Mesendoderm (in vitro differentiated cells): ENCODE results near the gene SRRM4.

Source experiments
- DNase-seq: peaks from one replicate; pipeline ENCODE4 v3.0.0; 2013
- H2AK5ac ChIP-seq: 2 replicates; pipeline ENCODE4 v1.6.1; 2013; ENCODE audit warnings: low read length, inconsistent platforms
- H2BK120ac ChIP-seq: 2 replicates; pipeline ENCODE4 v1.6.1; 2013; ENCODE audit warnings: low read depth, mild to moderate bottlenecking, low read length, moderate library complexity, mixed read lengths
- H2BK15ac ChIP-seq: replicated peaks from 2 replicates; pipeline ENCODE4 v1.6.1; 2013; ENCODE audit warnings: low read depth, mild to moderate bottlenecking, moderate library complexity
- H2BK5ac ChIP-seq: 2 replicates; pipeline ENCODE4 v1.6.1; 2013; ENCODE audit warnings: low read length, inconsistent platforms
- H3K18ac ChIP-seq: 2 replicates; pipeline ENCODE4 v1.6.1; 2013; ENCODE audit warnings: mild to moderate bottlenecking, low read length, mixed read lengths
- H3K23ac ChIP-seq: one replicate; pipeline ENCODE4 v1.6.1; 2013; ENCODE audit warnings: low read length
- H3K27ac ChIP-seq: 2 replicates; pipeline ENCODE4 v1.5.1; 2013; ENCODE audit warnings: low read depth, mild to moderate bottlenecking, inconsistent platforms, low read length, moderate library complexity
- H3K27me3 ChIP-seq: 2 replicates; pipeline ENCODE4 v1.6.1; 2013; ENCODE audit warnings: low read length, control low read depth, mild to moderate bottlenecking, inconsistent platforms; ENCODE audit not compliant: insufficient read depth, poor library complexity
- H3K36me3 ChIP-seq: 2 replicates; pipeline ENCODE4 v1.6.1; 2013; ENCODE audit warnings: low read length, inconsistent platforms; ENCODE audit not compliant: control insufficient read depth, insufficient read depth
- H3K4ac ChIP-seq: one replicate; pipeline ENCODE4 v1.6.1; 2013; ENCODE audit warnings: low read depth, mild to moderate bottlenecking, low read length, moderate library complexity
- H3K4me1 ChIP-seq: 2 replicates; pipeline ENCODE4 v1.6.1; 2013; ENCODE audit warnings: low read depth, low read length, inconsistent platforms; ENCODE audit not compliant: control insufficient read depth
- H3K4me2 ChIP-seq: 2 replicates; pipeline ENCODE4 v1.6.1; 2013; ENCODE audit warnings: low read length
- H3K4me3 ChIP-seq: 2 replicates; pipeline ENCODE4 v1.5.1; 2013; ENCODE audit warnings: mild to moderate bottlenecking, low read length
- H3K56ac ChIP-seq: one replicate; pipeline ENCODE4 v1.6.1; 2013; ENCODE audit warnings: low read length
- H3K79me1 ChIP-seq: 2 replicates; pipeline ENCODE4 v1.6.1; 2013; ENCODE audit warnings: low read length, inconsistent platforms
- H3K79me2 ChIP-seq: 2 replicates; pipeline ENCODE4 v1.6.1; 2013; ENCODE audit warnings: mild to moderate bottlenecking, low read length; ENCODE audit not compliant: control insufficient read depth, insufficient read depth
- H3K9ac ChIP-seq: 2 replicates; pipeline ENCODE4 v1.6.1; 2013; ENCODE audit warnings: low read length, inconsistent platforms
- H4K5ac ChIP-seq: one replicate; pipeline ENCODE4 v1.6.1; 2013; ENCODE audit warnings: low read length
- H4K8ac ChIP-seq: one replicate; pipeline ENCODE4 v1.6.1; 2013; ENCODE audit warnings: low read depth, mild to moderate bottlenecking, control low read depth, low read length, moderate library complexity
- WGBS: extraction: QIAGEN DNeasy Blood & Tissue Kit; methylation state at CpG from one replicate; pipeline ENCODE4 v1.1.7; 2013; ENCODE audit warnings: low lambda C conversion rate, missing lambda C conversion rate; ENCODE audit not compliant: insufficient coverage; ENCODE audit errors: extremely low coverage; 5-methylcytosine and 5-hydroxymethylcytosine counted together

The SRRM4 gene

GRCh38 chr12:118982302-118982701 lies 961 bp downstream of the SRRM4 start:
- Histone ChIP-seq H3K27ac (no peak overlapping the region), H3K27me3 (peaks cover 18% of the 10 kb centered on the region), H3K4me3 (no peak overlapping the region), H3K56ac (no peak overlapping the region), H2BK5ac (no peak overlapping the region), H3K4ac (no peak overlapping the region), H3K18ac (no peak overlapping the region), H4K8ac (no peak overlapping the region), H3K4me1 (no peaks in the 10 kb centered on the region), H3K23ac (no peak overlapping the region), H2BK15ac (no peak overlapping the region), H2AK5ac (no peak overlapping the region), H2BK120ac (no peak overlapping the region), H3K79me2 (no peaks in the 10 kb centered on the region), H3K79me1 (no peaks in the 10 kb centered on the region), H3K4me2 (no peak overlapping the region), H3K9ac (no peak overlapping the region), H3K36me3 (no peaks in the 10 kb centered on the region), H4K5ac (no peak overlapping the region)
- DNase-seq = no peak
- no CpG with 5 or more reads among the region's 8 CpGs for WGBS

DNA sequence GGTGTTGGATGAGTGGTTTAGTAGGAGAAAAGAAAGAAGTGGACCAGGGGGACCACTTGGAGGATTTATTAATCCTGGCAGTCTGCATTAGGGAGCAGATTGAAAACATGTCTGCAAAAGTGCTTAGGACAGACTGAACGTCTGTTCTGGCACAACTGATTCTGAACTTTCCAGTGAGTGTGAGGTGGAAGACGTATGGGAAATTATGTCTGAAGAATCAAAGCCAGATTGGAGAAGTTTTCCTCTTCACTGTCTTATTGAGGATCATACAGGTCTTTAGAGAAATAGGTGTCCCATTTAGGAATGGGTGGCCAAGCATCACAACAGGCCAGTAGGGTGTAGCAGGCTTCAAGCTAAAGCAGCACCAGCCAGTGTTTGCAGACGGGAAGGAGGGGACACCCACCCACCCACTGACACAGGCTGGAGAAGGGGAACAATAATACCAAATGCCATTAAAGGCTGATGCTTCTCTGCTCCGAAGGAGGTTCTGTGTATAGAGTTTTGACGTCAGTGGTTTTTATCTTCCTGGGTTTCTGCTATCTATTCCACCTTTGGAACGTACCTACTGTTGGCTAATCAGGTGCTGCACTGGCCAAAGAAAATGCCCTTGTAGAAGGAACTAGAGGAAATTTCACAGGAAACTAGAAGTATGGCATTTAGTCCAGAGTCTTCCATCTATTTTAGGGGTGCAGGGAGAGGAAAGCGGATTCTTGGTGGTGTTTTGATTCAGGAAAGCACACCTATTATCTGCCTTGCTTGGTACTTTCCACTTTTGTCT lies 1.8 kb downstream of the SRRM4 start:
- no peak overlapping the region for H3K9ac ChIP-seq
- no peak overlapping the region for H3K27ac ChIP-seq
- H4K5ac ChIP-seq = no peak overlapping the region
- H2BK15ac ChIP-seq = no peak overlapping the region
- H2BK120ac ChIP-seq = no peak overlapping the region
- H3K23ac ChIP-seq = no peak overlapping the region
- no peak for DNase-seq
- peaks cover 18% of the 10 kb centered on the region for H3K27me3 ChIP-seq
- WGBS = no CpG with 5 or more reads among the region's 7 CpGs
- no peaks in the 10 kb centered on the region for H3K79me2 ChIP-seq
- H3K18ac ChIP-seq = no peak overlapping the region
- no peaks in the 10 kb centered on the region for H3K4me1 ChIP-seq
- no peak overlapping the region for H2BK5ac ChIP-seq
- no peak overlapping the region for H3K4me2 ChIP-seq
- H4K8ac ChIP-seq = no peak overlapping the region
- no peaks in the 10 kb centered on the region for H3K79me1 ChIP-seq
- H3K36me3 ChIP-seq = no peaks in the 10 kb centered on the region
- no peak overlapping the region for H3K4me3 ChIP-seq
- H3K56ac ChIP-seq = no peak overlapping the region
- H3K4ac ChIP-seq = no peak overlapping the region
- no peak overlapping the region for H2AK5ac ChIP-seq

- no peak overlapping the region for H3K4me3 ChIP-seq
- no peaks in the 10 kb centered on the region for H3K4me1 ChIP-seq
Observed at GRCh38 chr12:118984161-118984943, 3.0 kb downstream of the SRRM4 start.

DNA sequence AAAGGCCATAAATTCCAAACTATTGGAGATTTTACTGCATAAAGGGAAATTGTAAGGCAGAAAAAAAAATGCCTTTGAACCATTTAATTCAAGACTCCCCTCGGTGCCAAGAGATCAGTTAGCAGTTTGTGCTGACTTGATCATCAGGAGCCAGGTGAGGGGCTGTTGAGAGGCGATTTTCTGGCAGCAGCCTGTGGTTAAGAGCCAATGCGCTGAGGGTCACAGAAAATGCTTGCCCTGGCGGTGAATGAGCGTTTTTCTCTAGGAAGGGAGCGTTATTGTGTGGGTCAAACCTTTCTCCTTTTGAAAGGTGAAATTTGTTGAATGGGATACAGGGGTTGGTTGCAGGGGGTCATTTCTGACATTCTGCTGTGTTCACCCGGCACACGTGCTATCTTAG lies 4.7 kb downstream of the SRRM4 start:
- no peak overlapping the region for H3K27ac ChIP-seq
- H3K4ac ChIP-seq = no peak overlapping the region
- H2BK15ac ChIP-seq = no peak overlapping the region
- no peak overlapping the region for H3K4me3 ChIP-seq
- no peak overlapping the region for H3K56ac ChIP-seq
- no peaks in the 10 kb centered on the region for H3K79me1 ChIP-seq
- no peak overlapping the region for H3K23ac ChIP-seq
- H3K4me2 ChIP-seq = no peak overlapping the region
- no peak overlapping the region for H4K5ac ChIP-seq
- no peaks in the 10 kb centered on the region for H3K4me1 ChIP-seq
- H3K9ac ChIP-seq = no peak overlapping the region
- H2BK5ac ChIP-seq = no peak overlapping the region
- H2AK5ac ChIP-seq = no peak overlapping the region
- H3K36me3 ChIP-seq = no peaks in the 10 kb centered on the region
- DNase-seq = peak; percentile 10
- no peak overlapping the region for H3K18ac ChIP-seq
- peaks cover 18% of the 10 kb centered on the region for H3K27me3 ChIP-seq
- H3K79me2 ChIP-seq = no peaks in the 10 kb centered on the region
- no peak overlapping the region for H2BK120ac ChIP-seq
- no CpG with 5 or more reads among the region's 8 CpGs for WGBS
- no peak overlapping the region for H4K8ac ChIP-seq

More at GRCh38 chr12:118984161-118984943, 3.0 kb downstream of the SRRM4 start:
- no peaks in the 10 kb centered on the region for H3K79me1 ChIP-seq
- H3K27me3 ChIP-seq = peaks cover 18% of the 10 kb centered on the region
- no peak overlapping the region for H3K56ac ChIP-seq
- no peak overlapping the region for H3K4me2 ChIP-seq
- H3K79me2 ChIP-seq = no peaks in the 10 kb centered on the region
- no peak overlapping the region for H3K27ac ChIP-seq
- H2BK5ac ChIP-seq = no peak overlapping the region
- no peak overlapping the region for H3K9ac ChIP-seq
- no peak overlapping the region for H3K23ac ChIP-seq
- WGBS = no CpG with 5 or more reads among the region's 2 CpGs
- no peaks in the 10 kb centered on the region for H3K36me3 ChIP-seq
- no peak overlapping the region for H2BK15ac ChIP-seq
- H3K4ac ChIP-seq = no peak overlapping the region
- H3K18ac ChIP-seq = no peak overlapping the region
- no peak overlapping the region for H4K8ac ChIP-seq
- no peak overlapping the region for H4K5ac ChIP-seq
- H2AK5ac ChIP-seq = no peak overlapping the region
- DNase-seq = no peak
- H2BK120ac ChIP-seq = no peak overlapping the region

DNA sequence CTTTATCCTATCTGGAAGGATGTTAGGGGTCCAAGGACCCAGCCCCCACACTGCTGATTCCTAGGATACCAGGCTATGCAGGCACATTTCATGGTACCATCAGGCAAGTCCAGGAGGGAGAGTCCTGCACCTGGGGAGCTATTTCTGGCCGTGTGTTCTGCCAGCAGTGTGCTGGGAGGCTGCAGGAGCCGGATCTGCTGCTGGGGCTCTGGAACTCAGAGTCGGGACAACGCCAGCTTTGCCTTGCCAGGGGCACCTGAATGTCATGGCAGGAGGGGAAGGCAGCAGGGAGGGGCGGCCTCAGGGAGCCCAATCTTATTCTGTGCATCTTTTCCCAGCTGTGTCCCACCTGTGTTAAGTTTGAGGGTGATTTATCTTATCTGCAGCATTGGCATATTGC lies 17.8 kb downstream of the SRRM4 start:
- Histone ChIP-seq H3K23ac (no peak overlapping the region), H3K9ac (no peak overlapping the region), H3K36me3 (no peaks in the 10 kb centered on the region), H2BK120ac (no peak overlapping the region), H3K4me1 (no peaks in the 10 kb centered on the region), H3K4me3 (no peak overlapping the region), H3K79me2 (no peaks in the 10 kb centered on the region), H2BK15ac (no peak overlapping the region), H4K5ac (no peak overlapping the region), H3K79me1 (no peaks in the 10 kb centered on the region), H4K8ac (no peak overlapping the region), H3K4ac (no peak overlapping the region), H3K27ac (no peak overlapping the region), H3K18ac (no peak overlapping the region), H2AK5ac (no peak overlapping the region), H3K4me2 (no peak overlapping the region), H3K56ac (no peak overlapping the region), H3K27me3 (no peaks in the 10 kb centered on the region), H2BK5ac (no peak overlapping the region)
- no CpG with 5 or more reads among the region's 5 CpGs for WGBS
- DNase-seq = no peak
